ENCODE results near the gene CYP2F1. TPM values are rescaled to one million over a fixed set of nuclear protein-coding genes. Genes with fewer than 3 reads are reported as not detected.

The CYP2F1 gene
- total RNA-seq, 1 experiment from 2014 or later = not detected

GRCh38 chr19:41085748-41086415 lies 28.4 kb upstream of the CYP2F1 start:
- intact Hi-C loops (cut with micrococcal nuclease; ENCODE audit: unreplicated experiment) = no loop called here
- Mint-ChIP-seq H3K4me3 (ENCODE audit: low read depth, unreplicated experiment) (no peak overlapping the region), H3K9me3 (ENCODE audit: low read depth, unreplicated experiment) (peaks cover 4% of the 10 kb centered on the region), H3K4me1 (ENCODE audit: low read depth, unreplicated experiment) (peaks cover 43% of the 10 kb centered on the region), H3K36me3 (ENCODE audit: insufficient read depth, unreplicated experiment) (peaks cover 8% of the 10 kb centered on the region), H3K27me3 (ENCODE audit: unreplicated experiment) (peaks cover 34% of the 10 kb centered on the region), H3K27ac (ENCODE audit: unreplicated experiment) (no peak overlapping the region)
- CTCF ChIA-PET = interaction anchor here (1.7 kb wide), 1 partner anchor 10 kb away, joined by 3 read pairs; no protein-coding TSS in a partner anchor
- no TSS peak for BruUV-seq (replicated peaks)
- no peak for DNase-seq
- no peak for TF ChIP-seq CTCF (IDR thresholded peaks at IDR 0.05; ENCODE audit: unreplicated experiment)

GRCh38 chr19:41088151-41088550 lies 26.1 kb upstream of the CYP2F1 start, which contains the start of gene CYP2A13:
Gene CYP2A13, plus strand, starts transcription at chr19:41088451. Its CDS starts 21 bp downstream, at chr19:41088472.
- no peak within 1 kb of the TSS for H3K4me3 Mint-ChIP-seq (ENCODE audit: low read depth, unreplicated experiment)
- H3K36me3 Mint-ChIP-seq (ENCODE audit: insufficient read depth, unreplicated experiment) = peaks cover 8% of the 10 kb centered on the region
- no TSS peak for BruUV-seq (replicated peaks)
- H3K4me1 Mint-ChIP-seq (ENCODE audit: low read depth, unreplicated experiment) = peaks cover 34% of the 10 kb centered on the region
- H3K27ac Mint-ChIP-seq (ENCODE audit: unreplicated experiment) = no peak within 1 kb of the TSS
- H3K9me3 Mint-ChIP-seq (ENCODE audit: low read depth, unreplicated experiment) = no peaks in the 10 kb centered on the region
- CTCF ChIA-PET = no interaction called here
- no peak for DNase-seq
- H3K27me3 Mint-ChIP-seq (ENCODE audit: unreplicated experiment) = peaks cover 47% of the 10 kb centered on the region
- no peak for TF ChIP-seq CTCF (IDR thresholded peaks at IDR 0.05; ENCODE audit: unreplicated experiment)
- intact Hi-C loops (cut with micrococcal nuclease; ENCODE audit: unreplicated experiment) = no loop called here

- peak overlapping the region; percentile 6 for H3K4me3 Mint-ChIP-seq (ENCODE audit: low read depth, unreplicated experiment)
- no peaks in the 10 kb centered on the region for H3K36me3 Mint-ChIP-seq (ENCODE audit: insufficient read depth, unreplicated experiment)
- TF ChIP-seq CTCF (IDR thresholded peaks at IDR 0.05; ENCODE audit: unreplicated experiment) = no peak
- BruUV-seq (replicated peaks) = no TSS peak
- H3K27me3 Mint-ChIP-seq (ENCODE audit: unreplicated experiment) = peaks cover 65% of the 10 kb centered on the region
- intact Hi-C loops (cut with micrococcal nuclease; ENCODE audit: unreplicated experiment) = no loop called here
- H3K27ac Mint-ChIP-seq (ENCODE audit: unreplicated experiment) = no peak overlapping the region
- peaks cover 16% of the 10 kb centered on the region for H3K4me1 Mint-ChIP-seq (ENCODE audit: low read depth, unreplicated experiment)
- peak; percentile 27 for DNase-seq
- peaks cover 2% of the 10 kb centered on the region for H3K9me3 Mint-ChIP-seq (ENCODE audit: low read depth, unreplicated experiment)
- CTCF ChIA-PET = no interaction called here
Measured at GRCh38 chr19:41089959-41090358, 24.3 kb upstream of the CYP2F1 start.

- Mint-ChIP-seq H3K27me3 (ENCODE audit: unreplicated experiment) (peaks cover 57% of the 10 kb centered on the region), H3K4me3 (ENCODE audit: low read depth, unreplicated experiment) (no peak overlapping the region), H3K36me3 (ENCODE audit: insufficient read depth, unreplicated experiment) (no peaks in the 10 kb centered on the region), H3K9me3 (ENCODE audit: low read depth, unreplicated experiment) (peaks cover 6% of the 10 kb centered on the region), H3K27ac (ENCODE audit: unreplicated experiment) (no peak overlapping the region), H3K4me1 (ENCODE audit: low read depth, unreplicated experiment) (no peaks in the 10 kb centered on the region)
- intact Hi-C loops (cut with micrococcal nuclease; ENCODE audit: unreplicated experiment) = no loop called here
- no peak for TF ChIP-seq CTCF (IDR thresholded peaks at IDR 0.05; ENCODE audit: unreplicated experiment)
- no TSS peak for BruUV-seq (replicated peaks)
- CTCF ChIA-PET = interaction anchor here (1.0 kb wide), 1 partner anchor 11 kb away, joined by 3 read pairs; no protein-coding TSS in a partner anchor
- no peak for DNase-seq
Measured at GRCh38 chr19:41095703-41096102, 18.5 kb upstream of the CYP2F1 start.
